NCI-H345 (cell line): ENCODE data around the gene SLC22A9.
"Not testable (repeated sequence)": the region's sequence is repeated elsewhere in the genome, so short reads cannot be mapped to it uniquely, and the experiment has no call there.

Experiments
- DNase-seq: peaks from one replicate; lab custom pipeline; 2025; lab: John Stamatoyannopoulos, UW

The SLC22A9 gene

GRCh38 chr11:63369165-63369970 is at the start of gene SLC22A9:
Gene SLC22A9 (plus strand): TSS chr11:63369785. CDS start chr11:63370057, 272 bp downstream.
- no peak for DNase-seq

GRCh38 chr11:63321723-63322122 is 47.9 kb upstream of the SLC22A9 start:
- no peak for DNase-seq

GRCh38 chr11:63335089-63335488 is 34.5 kb upstream of the SLC22A9 start:
- DNase-seq = not testable (repeated sequence)

- DNase-seq = no peak
Observed at GRCh38 chr11:63337070-63337469, 32.5 kb upstream of the SLC22A9 start.

- DNase-seq = no peak
Observed at GRCh38 chr11:63343130-63343529, 26.5 kb upstream of the SLC22A9 start.

- no peak for DNase-seq
Observed at GRCh38 chr11:63352144-63352543, 17.4 kb upstream of the SLC22A9 start.

GRCh38 chr11:63362196-63362793 is 7.3 kb upstream of the SLC22A9 start:
- DNase-seq = no peak

- DNase-seq = no peak
Observed at GRCh38 chr11:63369971-63370588, 495 bp downstream of the SLC22A9 start.

- DNase-seq = no peak
Observed at GRCh38 chr11:63371396-63371795, 1.8 kb downstream of the SLC22A9 start.

- DNase-seq = no peak
Observed at GRCh38 chr11:63375434-63375833, 5.8 kb downstream of the SLC22A9 start.

GRCh38 chr11:63380130-63380529 is 10.5 kb downstream of the SLC22A9 start:
- DNase-seq = no peak

GRCh38 chr11:63395697-63396096 is 26.1 kb downstream of the SLC22A9 start:
- DNase-seq = no peak

- DNase-seq = no peak
Observed at GRCh38 chr11:63404161-63404935, 34.8 kb downstream of the SLC22A9 start.

- no peak for DNase-seq
Observed at GRCh38 chr11:63405114-63405513, 35.5 kb downstream of the SLC22A9 start.

- DNase-seq = no peak
Observed at GRCh38 chr11:63406458-63406857, 36.9 kb downstream of the SLC22A9 start.

GRCh38 chr11:63417174-63417852 is 47.7 kb downstream of the SLC22A9 start:
- no peak for DNase-seq

GRCh38 chr11:63427971-63428508 is 58.5 kb downstream of the SLC22A9 start:
- no peak for DNase-seq

GRCh38 chr11:63430731-63431130 is 61.1 kb downstream of the SLC22A9 start:
- not testable (repeated sequence) for DNase-seq

- DNase-seq = not testable (repeated sequence)
Observed at GRCh38 chr11:63435351-63435750, 65.8 kb downstream of the SLC22A9 start.

GRCh38 chr11:63435831-63436230 is 66.2 kb downstream of the SLC22A9 start:
- DNase-seq = not testable (repeated sequence)

- no peak for DNase-seq
Observed at GRCh38 chr11:63443714-63444113, 74.1 kb downstream of the SLC22A9 start.
